Measurements from ENCODE around the gene EFCAB7. TPM values are rescaled to one million over a fixed set of nuclear protein-coding genes. Genes with fewer than 3 reads are reported as not detected.

EFCAB7 gene
- total and polyA plus RNA-seq, 2 of the 13 experiments (the other 11 are each of a cell fraction or from before 2014, with no cell fraction given) = 1.7 to 5.4 TPM

DNA sequence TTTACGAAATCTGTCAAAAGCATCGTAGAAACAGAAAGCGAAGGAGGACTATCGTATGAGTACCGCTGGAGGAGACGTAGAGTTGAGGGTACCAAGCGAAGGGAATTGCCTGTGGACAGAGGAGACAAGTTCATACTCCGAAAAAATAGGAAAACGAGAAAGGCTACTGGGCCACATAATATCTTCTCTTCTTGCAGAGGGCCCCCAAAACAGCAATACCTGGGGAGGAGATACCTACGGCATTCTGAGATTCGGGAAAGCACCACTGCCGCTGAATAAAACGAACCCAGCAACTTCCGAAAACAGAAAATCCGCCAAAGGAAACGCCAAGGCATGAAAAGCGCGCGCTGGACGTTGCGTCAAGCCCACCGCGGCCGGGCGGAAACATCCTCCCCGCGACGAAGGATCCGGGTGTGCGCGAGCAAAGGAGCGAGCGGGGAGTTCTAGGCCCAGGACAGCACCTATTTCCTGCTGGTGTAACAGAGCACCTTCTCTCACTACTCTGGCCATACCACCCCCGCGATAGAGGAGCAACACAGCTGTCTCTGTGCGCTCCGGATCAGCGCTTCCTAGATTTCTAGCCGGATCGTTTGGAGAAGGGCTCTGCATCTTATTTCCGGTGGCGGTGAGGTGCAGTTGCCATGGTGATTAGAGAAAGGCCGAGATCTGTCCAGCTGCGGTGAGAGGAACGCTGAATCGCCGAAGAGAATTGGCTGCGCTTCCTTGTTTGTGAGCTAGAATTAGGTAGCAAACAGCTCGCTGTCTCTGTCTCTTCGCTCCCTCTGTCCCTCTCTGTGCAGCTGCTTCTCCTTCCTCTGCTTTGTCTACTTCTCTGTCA is at the start of gene EFCAB7, which contains the start of gene ITGB3BP (continued):
- TF ChIP-seq CCDC6 (CRISPR knock-in tag; IDR thresholded peaks at IDR 0.05) = peak; percentile 68
- no peak for TF ChIP-seq ZNF17 (CRISPR knock-in tag; IDR thresholded peaks at IDR 0.05)
- TF ChIP-seq JUND (CRISPR knock-in tag; IDR thresholded peaks at IDR 0.05) = peak; percentile 67; the same call in 1 of the 2 replicates
- TF ChIP-seq ADNP (CRISPR knock-in tag; IDR thresholded peaks at IDR 0.05) = no peak
- TF ChIP-seq TBL1XR1 (IDR thresholded peaks at IDR 0.05; ENCODE audit: borderline replicate concordance, low read length, partially characterized antibody) = no peak
- peak; percentile 99 for TF ChIP-seq KDM5A (IDR thresholded peaks at IDR 0.05; ENCODE audit: borderline replicate concordance, low read length)
- TF ChIP-seq SP1 (IDR thresholded peaks at IDR 0.05) = no peak
- TF ChIP-seq SP1 (CRISPR knock-in tag; IDR thresholded peaks at IDR 0.05) = peak; percentile 75; the same call in 1 of the 2 replicates
- TF ChIP-seq TCF7 (IDR thresholded peaks at IDR 0.05; ENCODE audit: low read depth) = peak; percentile 20; the same call in 1 of the 2 replicates
- peak; percentile 93; the same call in 1 of the 2 replicates for TF ChIP-seq ZZZ3 (CRISPR knock-in tag; IDR thresholded peaks at IDR 0.05; ENCODE audit: borderline replicate concordance)
- TF ChIP-seq RCOR2 (CRISPR knock-in tag; IDR thresholded peaks at IDR 0.05) = peak; percentile 49; the same call in 1 of the 2 replicates
- TF ChIP-seq RFXANK (CRISPR knock-in tag; IDR thresholded peaks at IDR 0.05) = peak; percentile 81; the same call in 1 of the 2 replicates
- TF ChIP-seq NCOA5 (CRISPR knock-in tag; IDR thresholded peaks at IDR 0.05) = no peak
- TF ChIP-seq ZBTB21 (CRISPR knock-in tag; IDR thresholded peaks at IDR 0.05) = peak; percentile 43; the same call in 1 of the 2 replicates
- TF ChIP-seq PHF8 (CRISPR knock-in tag; IDR thresholded peaks at IDR 0.05) = peak; percentile 78
- TF ChIP-seq, protein P1, sequence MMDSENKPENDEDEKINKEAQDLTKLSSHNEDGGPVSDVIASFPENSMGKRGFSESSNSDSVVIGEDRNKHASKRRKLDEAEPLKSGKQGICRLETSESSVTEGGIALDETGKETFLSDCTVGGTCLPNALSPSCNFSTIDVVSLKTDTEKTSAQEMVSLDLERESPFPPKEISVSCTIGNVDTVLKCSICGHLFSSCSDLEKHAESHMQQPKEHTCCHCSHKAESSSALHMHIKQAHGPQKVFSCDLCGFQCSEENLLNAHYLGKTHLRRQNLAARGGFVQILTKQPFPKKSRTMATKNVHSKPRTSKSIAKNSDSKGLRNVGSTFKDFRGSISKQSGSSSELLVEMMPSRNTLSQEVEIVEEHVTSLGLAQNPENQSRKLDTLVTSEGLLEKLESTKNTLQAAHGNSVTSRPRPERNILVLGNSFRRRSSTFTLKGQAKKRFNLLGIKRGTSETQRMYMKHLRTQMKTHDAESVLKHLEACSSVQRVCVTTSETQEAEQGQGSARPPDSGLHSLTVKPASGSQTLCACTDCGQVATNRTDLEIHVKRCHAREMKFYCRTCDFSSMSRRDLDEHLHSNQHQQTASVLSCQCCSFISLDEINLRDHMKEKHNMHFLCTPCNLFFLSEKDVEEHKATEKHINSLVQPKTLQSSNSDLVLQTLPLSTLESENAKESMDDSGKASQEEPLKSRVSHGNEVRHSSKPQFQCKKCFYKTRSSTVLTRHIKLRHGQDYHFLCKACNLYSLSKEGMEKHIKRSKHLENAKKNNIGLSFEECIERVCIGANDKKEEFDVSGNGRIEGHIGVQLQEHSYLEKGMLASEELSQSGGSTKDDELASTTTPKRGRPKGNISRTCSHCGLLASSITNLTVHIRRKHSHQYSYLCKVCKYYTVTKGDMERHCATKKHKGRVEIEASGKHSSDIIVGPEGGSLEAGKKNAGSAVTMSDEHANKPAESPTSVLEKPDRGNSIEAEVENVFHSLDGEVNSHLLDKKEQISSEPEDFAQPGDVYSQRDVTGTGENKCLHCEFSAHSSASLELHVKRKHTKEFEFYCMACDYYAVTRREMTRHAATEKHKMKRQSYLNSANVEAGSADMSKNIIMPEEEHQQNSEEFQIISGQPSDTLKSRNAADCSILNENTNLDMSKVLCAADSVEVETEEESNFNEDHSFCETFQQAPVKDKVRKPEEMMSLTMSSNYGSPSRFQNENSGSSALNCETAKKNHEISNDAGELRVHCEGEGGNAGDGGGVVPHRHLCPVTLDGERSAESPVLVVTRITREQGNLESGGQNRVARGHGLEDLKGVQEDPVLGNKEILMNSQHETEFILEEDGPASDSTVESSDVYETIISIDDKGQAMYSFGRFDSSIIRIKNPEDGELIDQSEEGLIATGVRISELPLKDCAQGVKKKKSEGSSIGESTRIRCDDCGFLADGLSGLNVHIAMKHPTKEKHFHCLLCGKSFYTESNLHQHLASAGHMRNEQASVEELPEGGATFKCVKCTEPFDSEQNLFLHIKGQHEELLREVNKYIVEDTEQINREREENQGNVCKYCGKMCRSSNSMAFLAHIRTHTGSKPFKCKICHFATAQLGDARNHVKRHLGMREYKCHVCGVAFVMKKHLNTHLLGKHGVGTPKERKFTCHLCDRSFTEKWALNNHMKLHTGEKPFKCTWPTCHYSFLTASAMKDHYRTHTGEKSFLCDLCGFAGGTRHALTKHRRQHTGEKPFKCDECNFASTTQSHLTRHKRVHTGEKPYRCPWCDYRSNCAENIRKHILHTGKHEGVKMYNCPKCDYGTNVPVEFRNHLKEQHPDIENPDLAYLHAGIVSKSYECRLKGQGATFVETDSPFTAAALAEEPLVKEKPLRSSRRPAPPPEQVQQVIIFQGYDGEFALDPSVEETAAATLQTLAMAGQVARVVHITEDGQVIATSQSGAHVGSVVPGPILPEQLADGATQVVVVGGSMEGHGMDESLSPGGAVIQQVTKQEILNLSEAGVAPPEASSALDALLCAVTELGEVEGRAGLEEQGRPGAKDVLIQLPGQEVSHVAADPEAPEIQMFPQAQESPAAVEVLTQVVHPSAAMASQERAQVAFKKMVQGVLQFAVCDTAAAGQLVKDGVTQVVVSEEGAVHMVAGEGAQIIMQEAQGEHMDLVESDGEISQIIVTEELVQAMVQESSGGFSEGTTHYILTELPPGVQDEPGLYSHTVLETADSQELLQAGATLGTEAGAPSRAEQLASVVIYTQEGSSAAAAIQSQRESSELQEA (CRISPR knock-in tag; IDR thresholded peaks at IDR 0.05; ENCODE audit: not compliant biosample characterization) = peak; percentile 86
- TF ChIP-seq ARNT2 (CRISPR knock-in tag; IDR thresholded peaks at IDR 0.05; ENCODE audit: low read depth) = peak; percentile 97
- TF ChIP-seq ZNF557 (CRISPR knock-in tag; IDR thresholded peaks at IDR 0.05) = peak; percentile 62; the same call in 1 of the 2 replicates
- TF ChIP-seq ARNTL (CRISPR knock-in tag; IDR thresholded peaks at IDR 0.05) = peak; percentile 31; the same call in 1 of the 2 replicates
- TF ChIP-seq HIVEP1 (CRISPR knock-in tag; IDR thresholded peaks at IDR 0.05) = peak; percentile 69; the same call in 1 of the 2 replicates
- TF ChIP-seq SRSF1 (optimal IDR thresholded peaks at IDR 0.05; ENCODE audit: low read depth, low read length) = peak; percentile 36
- TF ChIP-seq ZNF430 (CRISPR knock-in tag; IDR thresholded peaks at IDR 0.05) = peak; percentile 20; the same call in 1 of the 2 replicates
- peak; percentile 50; the same call in 1 of the 2 replicates for TF ChIP-seq ZKSCAN5 (CRISPR knock-in tag; IDR thresholded peaks at IDR 0.05)
- TF ChIP-seq AKAP8 (CRISPR knock-in tag; IDR thresholded peaks at IDR 0.05) = no peak
